ENCODE data around the gene IGFBP4. TPM values are rescaled to one million over a fixed set of nuclear protein-coding genes. Genes with fewer than 3 reads are reported as not detected.
A peak's percentile ranks its signal among the peaks of the same experiment; 100 is the strongest.

IGFBP4 gene
- total and polyA plus RNA-seq, 2 of the 13 experiments (the other 11 are each of a cell fraction or from before 2014, with no cell fraction given) = 4.1 to 49.0 TPM

GRCh38 chr17:40448639-40449261, 5.5 kb downstream of the IGFBP4 start (continued):
- TF ChIP-seq MXD1 (CRISPR knock-in tag; IDR thresholded peaks at IDR 0.05) (no peak), THAP9 (CRISPR knock-in tag; IDR thresholded peaks at IDR 0.05; ENCODE audit: borderline replicate concordance) (0 out of 2 replicates have a peak, but pooled peaks have one; percentile 45), ZUFSP (CRISPR knock-in tag; IDR thresholded peaks at IDR 0.05; ENCODE audit: borderline replicate concordance) (no peak), TOE1 (CRISPR knock-in tag; IDR thresholded peaks at IDR 0.05) (no peak), ZBTB39 (CRISPR knock-in tag; IDR thresholded peaks at IDR 0.05) (no peak), NFKB2 (CRISPR knock-in tag; IDR thresholded peaks at IDR 0.05; ENCODE audit: borderline replicate concordance) (peak; percentile 65; the same call in 1 of the 2 replicates), SOX13 (IDR thresholded peaks at IDR 0.05) (peak; percentile 74), SOX13 (CRISPR knock-in tag; conservative IDR thresholded peaks at IDR 0.05 in 1 of 2, IDR thresholded peaks at IDR 0.05 in 1 of 2) (peak in 1 of 2 experiments; percentile 90; a peak in 2 of 4 replicates), ZMAT3 (CRISPR knock-in tag; conservative IDR thresholded peaks at IDR 0.05) (no peak; the same call in 1 of the 2 replicates), GPN1 (CRISPR knock-in tag; IDR thresholded peaks at IDR 0.05; ENCODE audit: borderline replicate concordance) (no peak), YEATS2 (CRISPR knock-in tag; IDR thresholded peaks at IDR 0.05; ENCODE audit: borderline replicate concordance) (peak; percentile 67; the same call in 1 of the 2 replicates), NCOR1 (IDR thresholded peaks at IDR 0.05; ENCODE audit: borderline replicate concordance, low read length) (no peak; the same call in 1 of the 2 replicates), RAD51 (IDR thresholded peaks at IDR 0.05; ENCODE audit: borderline replicate concordance) (peak; percentile 63; the same call in 1 of the 2 replicates), CENPX (CRISPR knock-in tag; IDR thresholded peaks at IDR 0.05) (no peak), FOXA3 (CRISPR knock-in tag; IDR thresholded peaks at IDR 0.05) (peak; percentile 99), NFKBIZ (CRISPR knock-in tag; IDR thresholded peaks at IDR 0.05) (peak; percentile 96), ZNF512B (CRISPR knock-in tag; IDR thresholded peaks at IDR 0.05; ENCODE audit: borderline replicate concordance) (no peak; the same call in 1 of the 2 replicates), PLRG1 (conservative IDR thresholded peaks at IDR 0.05) (no peak), GLI4 (CRISPR knock-in tag; IDR thresholded peaks at IDR 0.05; ENCODE audit: borderline replicate concordance) (no peak)

All from HepG2 (cell line).